ENCODE measurements around the gene VPS37D. TPM values are rescaled to one million over a fixed set of nuclear protein-coding genes. Genes with fewer than 3 reads are reported as not detected.

Gene VPS37D
- polyA plus RNA-seq, 1 donor (not counting 4 experiments of a cell fraction or from before 2014, with no cell fraction given): 0.81 TPM

DNA sequence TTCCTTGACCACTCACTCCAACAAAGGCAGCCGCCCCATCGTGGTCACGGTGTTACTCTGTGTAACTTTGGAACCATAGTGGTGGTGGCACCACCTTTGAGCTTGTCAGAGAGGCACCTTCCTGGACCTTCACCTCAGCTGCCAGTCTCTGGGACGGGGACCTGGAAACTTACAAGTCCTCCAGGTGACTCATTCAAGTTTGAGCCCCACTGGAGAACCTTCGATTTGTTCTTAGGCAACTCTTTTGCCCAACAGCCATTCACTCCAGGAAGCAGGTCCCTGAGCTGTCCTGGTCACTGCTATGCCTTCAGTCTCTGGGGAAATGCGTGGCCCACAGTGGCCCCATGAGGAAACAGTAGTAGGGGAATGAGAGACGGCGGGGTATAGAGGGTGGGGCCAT is 34.6 kb downstream of the VPS37D start:
- Histone ChIP-seq H3K9me1 (ENCODE audit: control insufficient read depth, extremely low read depth, insufficient read depth, low read length) (peaks cover 2% of the 10 kb centered on the region), H4K20me1 (ENCODE audit: control insufficient read depth, extremely low read depth, insufficient read depth, low read length) (peaks cover 24% of the 10 kb centered on the region), H2AFZ (ENCODE audit: control insufficient read depth, low read length) (no peak overlapping the region), H3K79me2 (ENCODE audit: control insufficient read depth, insufficient read depth, low read length) (no peaks in the 10 kb centered on the region), H3K27me3 (ENCODE audit: control insufficient read depth, extremely low read depth, insufficient read depth, low read length) (no peaks in the 10 kb centered on the region), H3K4me1 (ENCODE audit: control insufficient read depth, extremely low read depth, insufficient read depth, low read length) (peaks cover 30% of the 10 kb centered on the region), H3K36me3 (ENCODE audit: control insufficient read depth in 2 of 2, extremely low read depth in 1 of 2, insufficient read depth in 2 of 2, low read length in 2 of 2) (peaks cover 33 to 65% of the 10 kb centered on the region in 2 experiments), H3K9me3 (ENCODE audit: control insufficient read depth, low read depth, low read length) (no peaks in the 10 kb centered on the region), H3K4me2 (ENCODE audit: control insufficient read depth, extremely low read depth, insufficient read depth, low read depth, low read length) (no peak overlapping the region), H3K27ac (ENCODE audit: control insufficient read depth, insufficient read depth, low read length) (no peak overlapping the region), H3K4me3 (ENCODE audit: control insufficient read depth in 2 of 3, extremely low read depth in 1 of 3, insufficient read depth in 2 of 3, low read depth in 1 of 3, low read length in 3 of 3) (no peak overlapping the region), H3K9ac (ENCODE audit: control insufficient read depth, extremely low read depth, insufficient read depth, low read length) (no peak overlapping the region)
- FAIRE-seq: no peak
- dilution Hi-C loops (cut with MboI; ENCODE audit: extremely low pct_ligation_motif_present, low sequenced_read_pairs): no loop called here
- no peak for TF ChIP-seq EZH2 (IDR thresholded peaks at IDR 0.05; ENCODE audit: low read length)
- TF ChIP-seq CTCF (optimal IDR thresholded peaks at IDR 0.05 in 1 of 3, IDR thresholded peaks at IDR 0.05 in 1 of 3, conservative IDR thresholded peaks at IDR 0.05 in 1 of 3; ENCODE audit: extremely low read depth in 1 of 3, insufficient read depth in 2 of 3, low read length in 3 of 3): no peak
- no peak for DNase-seq (ENCODE audit: low read depth, low spot score)

GRCh38 chr7:73702665-73703064 is 35.0 kb downstream of the VPS37D start:
- Histone ChIP-seq H3K4me2 (ENCODE audit: control insufficient read depth, extremely low read depth, insufficient read depth, low read depth, low read length) (no peak overlapping the region), H3K4me3 (ENCODE audit: control insufficient read depth in 2 of 3, extremely low read depth in 1 of 3, insufficient read depth in 2 of 3, low read depth in 1 of 3, low read length in 3 of 3) (no peak overlapping the region), H3K27me3 (ENCODE audit: control insufficient read depth, extremely low read depth, insufficient read depth, low read length) (no peaks in the 10 kb centered on the region), H4K20me1 (ENCODE audit: control insufficient read depth, extremely low read depth, insufficient read depth, low read length) (peaks cover 24% of the 10 kb centered on the region), H3K36me3 (ENCODE audit: control insufficient read depth in 2 of 2, extremely low read depth in 1 of 2, insufficient read depth in 2 of 2, low read length in 2 of 2) (peaks cover 33 to 60% of the 10 kb centered on the region in 2 experiments), H3K9me3 (ENCODE audit: control insufficient read depth, low read depth, low read length) (no peaks in the 10 kb centered on the region), H3K79me2 (ENCODE audit: control insufficient read depth, insufficient read depth, low read length) (no peaks in the 10 kb centered on the region), H3K9ac (ENCODE audit: control insufficient read depth, extremely low read depth, insufficient read depth, low read length) (no peak overlapping the region), H3K9me1 (ENCODE audit: control insufficient read depth, extremely low read depth, insufficient read depth, low read length) (peaks cover 2% of the 10 kb centered on the region), H3K27ac (ENCODE audit: control insufficient read depth, insufficient read depth, low read length) (no peak overlapping the region), H2AFZ (ENCODE audit: control insufficient read depth, low read length) (no peak overlapping the region), H3K4me1 (ENCODE audit: control insufficient read depth, extremely low read depth, insufficient read depth, low read length) (peaks cover 34% of the 10 kb centered on the region)
- dilution Hi-C loops (cut with MboI; ENCODE audit: extremely low pct_ligation_motif_present, low sequenced_read_pairs): no loop called here
- no peak for DNase-seq (ENCODE audit: low read depth, low spot score)
- no peak for FAIRE-seq
- TF ChIP-seq CTCF (optimal IDR thresholded peaks at IDR 0.05 in 1 of 3, IDR thresholded peaks at IDR 0.05 in 1 of 3, conservative IDR thresholded peaks at IDR 0.05 in 1 of 3; ENCODE audit: extremely low read depth in 1 of 3, insufficient read depth in 2 of 3, low read length in 3 of 3): no peak
- no peak for TF ChIP-seq EZH2 (IDR thresholded peaks at IDR 0.05; ENCODE audit: low read length)
